Left ventricle myocardium inferior (tissue), 1 donor: ENCODE data around the gene RAB35. TPM values are rescaled to one million over a fixed set of nuclear protein-coding genes. Genes with fewer than 3 reads are reported as not detected.

Source experiments
- DNase-seq: peaks from one replicate; pipeline ENCODE4 v3.0.0-alpha.2; 2020
- H3K27ac ChIP-seq: fragments of 200-600 bp; replicated peaks from 2 replicates; pipeline ENCODE4 v1.8.0; 2021
- H3K27me3 ChIP-seq: fragments of 200-600 bp; 2 replicates; pipeline ENCODE4 v1.8.0; 2021; ENCODE audit warnings: low read depth
- H3K36me3 ChIP-seq: fragments of 200-600 bp; 2 replicates; pipeline ENCODE4 v1.8.0; 2021
- H3K4me1 ChIP-seq: fragments of 200-600 bp; 2 replicates; pipeline ENCODE4 v1.8.0; 2021
- H3K4me3 ChIP-seq: fragments of 200-600 bp; 2 replicates; pipeline ENCODE4 v1.8.0; 2021; ENCODE audit warnings: mild to moderate bottlenecking, moderate library complexity
- H3K9me3 ChIP-seq: fragments of 200-600 bp; replicated peaks from 2 replicates; pipeline ENCODE4 v1.8.0; 2021
- CTCF ChIP-seq: fragments of 200-600 bp; IDR thresholded peaks from 2 replicates; pipeline ENCODE4 v1.8.0; 2021; ENCODE audit warnings: antibody characterized with exemption, mild to moderate bottlenecking, borderline replicate concordance
- intact Hi-C: fragments of 100-400 bp; cut with micrococcal nuclease; formaldehyde crosslinking; loops from one replicate; pipeline ENCODE4 v1.11.0; 2022
- total RNA-seq: library from RNA; stranded (reverse); fragmentation: NEBNext Ultra II Directional; extraction: Animal tissue kit (Norgen Biotek cat#: 25700); gene quantifications from one replicate; pipeline ENCODE4 v1.2.1, GENCODE V29; 2021
- donor health status: DM: no; HTN: yes; CAD: no; lungs with severe emphysema.

Gene RAB35
- total RNA-seq, 1 donor from 2014 or later = 21.9 TPM

- Histone ChIP-seq H3K27me3 (no peaks in the 10 kb centered on the region), H3K4me3 (peak overlapping the region; percentile 30), H3K9me3 (no peaks in the 10 kb centered on the region), H3K4me1 (peaks cover 57% of the 10 kb centered on the region), H3K36me3 (peaks cover 68% of the 10 kb centered on the region), H3K27ac (peak overlapping the region; percentile 73)
- no peak for TF ChIP-seq CTCF
- intact Hi-C loops = no loop called here
- DNase-seq = peak; percentile 76
Measured at GRCh38 chr12:120100630-120101029, 15.9 kb downstream of the RAB35 start.

GRCh38 chr12:120099738-120100137 is 16.8 kb downstream of the RAB35 start:
- H3K36me3 ChIP-seq = peaks cover 63% of the 10 kb centered on the region
- H3K4me1 ChIP-seq = peaks cover 58% of the 10 kb centered on the region
- H3K4me3 ChIP-seq = no peak overlapping the region
- no peaks in the 10 kb centered on the region for H3K27me3 ChIP-seq
- H3K9me3 ChIP-seq = no peaks in the 10 kb centered on the region
- no peak for DNase-seq
- no peak overlapping the region for H3K27ac ChIP-seq
- TF ChIP-seq CTCF = no peak
- intact Hi-C loops = no loop called here

GRCh38 chr12:120098756-120099470 is 17.6 kb downstream of the RAB35 start:
- Histone ChIP-seq H3K4me3 (no peak overlapping the region), H3K4me1 (peaks cover 63% of the 10 kb centered on the region), H3K36me3 (peaks cover 65% of the 10 kb centered on the region), H3K27me3 (no peaks in the 10 kb centered on the region), H3K27ac (no peak overlapping the region), H3K9me3 (no peaks in the 10 kb centered on the region)
- DNase-seq = no peak
- TF ChIP-seq CTCF = no peak
- intact Hi-C loops = no loop called here

- H3K27ac ChIP-seq = no peak overlapping the region
- no peaks in the 10 kb centered on the region for H3K9me3 ChIP-seq
- H3K4me1 ChIP-seq = peaks cover 52% of the 10 kb centered on the region
- no peaks in the 10 kb centered on the region for H3K27me3 ChIP-seq
- no peak for TF ChIP-seq CTCF
- no peak for DNase-seq
- intact Hi-C loops = no loop called here
- H3K4me3 ChIP-seq = no peak overlapping the region
- H3K36me3 ChIP-seq = peaks cover 55% of the 10 kb centered on the region
Measured at GRCh38 chr12:120096671-120097202, 19.8 kb downstream of the RAB35 start.

- Histone ChIP-seq H3K4me3 (no peak overlapping the region), H3K9me3 (no peaks in the 10 kb centered on the region), H3K36me3 (peaks cover 55% of the 10 kb centered on the region), H3K4me1 (peaks cover 42% of the 10 kb centered on the region), H3K27me3 (no peaks in the 10 kb centered on the region), H3K27ac (no peak overlapping the region)
- no peak for TF ChIP-seq CTCF
- no peak for DNase-seq
- intact Hi-C loops = no loop called here
Measured at GRCh38 chr12:120095736-120096135, 20.8 kb downstream of the RAB35 start.
